OCI-LY7 (cell line): ENCODE data around the gene PSME4.

Source experiments
- CTCF ChIP-seq: fragments of 200-600 bp; sonication (generic); conservative IDR thresholded peaks from 2 replicates; pipeline ENCODE4 v1.5.1; 2014; ENCODE audit warnings: mild to moderate bottlenecking, antibody characterized with exemption, low read length, moderate library complexity, mixed read lengths
- EZH2phosphoT487 ChIP-seq: fragments of 200-600 bp; sonication (generic); IDR thresholded peaks from 2 replicates; pipeline ENCODE4 v1.6.1; 2018; ENCODE audit warnings: low read depth, borderline replicate concordance, mild to moderate bottlenecking, mixed run types, antibody characterized with exemption, low read length, moderate library complexity, mixed read lengths

GRCh38 chr2:53945538-53945937 lies 25.3 kb downstream of the PSME4 start:
- TF ChIP-seq CTCF (no peak), EZH2phosphoT487 (no peak)
